Motor neuron (in vitro differentiated cells): ENCODE results near the gene ZNF460. TPM values are rescaled to one million over a fixed set of nuclear protein-coding genes. Genes with fewer than 3 reads are reported as not detected.

Experiments used
- ATAC-seq, 8 experiments: fragments of 200-7000 bp; cut with Tn5 transposase; replicated peaks in 6 of 8; 2 replicates each; pipeline ENCODE4 v1.8.0; 2021; ENCODE audit warnings: mild to moderate bottlenecking in 8 of 8, moderate library complexity in 8 of 8
- H3K27ac ChIP-seq, 2 donors: fragments of 250-450 bp; sonication (Bioruptor Pico); 2 replicates each; pipeline ENCODE4 v1.9.0; 2021; ENCODE audit warnings: antibody characterized with exemption in 2 of 2, mild to moderate bottlenecking in 2 of 2, moderate library complexity in 1 of 2
- H3K4me1 ChIP-seq, 2 donors: fragments of 250-450 bp; sonication (Bioruptor Pico); replicated peaks in 1 of 2; 2 replicates each; pipeline ENCODE4 v1.6.1; 2021; ENCODE audit warnings: antibody characterized with exemption in 2 of 2, mild to moderate bottlenecking in 2 of 2, moderate library complexity in 1 of 2
- H3K4me3 ChIP-seq, 5 donors: fragments of 250-450 bp; sonication (Bioruptor Pico); 2 replicates each; pipeline ENCODE4 v1.9.0; 2021; ENCODE audit warnings: antibody characterized with exemption in 5 of 5, mild to moderate bottlenecking in 5 of 5, moderate library complexity in 4 of 5
- WGBS, 10 experiments: fragments of 450-650 bp; shearing (Covaris generic); methylation state at CpG; one replicate each; pipeline ENCODE4 v1.0.0; 2022; 5-methylcytosine and 5-hydroxymethylcytosine counted together
- in situ Hi-C, 9 experiments: fragments of 400-800 bp; cut with MboI; loops; one replicate each; pipeline ENCODE4 v1.15.0; 2021; ENCODE audit warnings: low sequenced_read_pairs in 9 of 9, low pct_unique_long_range_greater_than_20kb in 2 of 9; ENCODE audit not compliant: unreplicated experiment in 9 of 9
- total RNA-seq, 8 experiments: library from RNA; unstranded; fragments of 300-600 nt; gene quantifications; 2 replicates each; pipeline versions ENCODE4 v1.2.3 to v1.2.4, GENCODE V29; 2022

ZNF460 gene
- total RNA-seq, 8 experiments from 2014 or later: 38.8 to 113 (median 68.9) TPM

DNA sequence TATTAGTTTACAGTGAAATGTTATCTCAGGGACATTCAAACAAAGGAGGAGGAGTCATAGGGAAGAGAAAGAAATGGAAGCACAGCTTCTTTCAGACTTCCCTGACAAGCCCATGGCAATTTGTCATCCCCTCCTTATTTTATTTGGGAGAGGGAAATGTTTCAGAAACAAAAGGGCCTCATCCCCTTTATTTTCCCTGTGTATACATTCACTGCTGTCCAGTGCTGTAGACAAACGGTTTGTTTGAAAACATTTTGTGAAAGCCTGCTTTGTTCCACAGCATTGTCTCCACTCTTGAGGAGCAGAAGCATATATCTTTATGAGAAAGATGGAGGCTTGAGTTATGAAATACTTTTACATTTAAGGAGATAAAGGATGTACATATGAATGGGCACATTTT lies 12.3 kb downstream of the ZNF460 start:
- H3K27ac ChIP-seq: no peak overlapping the region
- WGBS, 10 experiments: 44 to 100% (median 83%) methylated on average over 1 of the region's 1 CpG; no CpG with 5 or more reads in 1 of the 10 experiments
- in situ Hi-C loops: no loop called here
- no peaks in the 10 kb centered on the region for H3K4me1 ChIP-seq
- H3K4me3 ChIP-seq: no peak overlapping the region
- ATAC-seq: peak in 3 of 8 experiments; percentile 8 to 62 (median 53)

DNA sequence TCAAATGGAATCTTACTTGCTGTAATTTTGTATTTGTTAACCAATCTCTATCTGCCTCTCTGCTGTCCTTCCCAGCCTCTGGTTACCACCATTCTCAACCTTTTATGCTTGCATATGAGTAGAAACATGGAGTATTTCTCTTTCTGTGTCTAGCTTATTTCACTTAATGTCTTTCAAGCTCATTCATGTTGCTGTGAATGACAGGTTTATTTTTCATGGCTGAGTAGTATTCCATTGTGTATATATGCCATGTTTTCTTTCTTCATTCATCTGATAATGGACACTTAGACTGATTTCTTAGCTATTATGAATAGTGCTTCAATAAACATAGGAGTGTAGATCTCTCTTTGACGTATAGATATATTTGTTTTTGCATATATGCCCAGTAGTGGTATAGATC lies 13.4 kb downstream of the ZNF460 start:
- no peaks in the 10 kb centered on the region for H3K4me1 ChIP-seq
- 100% methylated on average over 1 of the region's 1 CpG; no CpG with 5 or more reads in 3 of the 10 experiments for WGBS, 10 experiments
- no peak for ATAC-seq
- in situ Hi-C loops: no loop called here
- no peak overlapping the region for H3K27ac ChIP-seq
- no peak overlapping the region for H3K4me3 ChIP-seq

DNA sequence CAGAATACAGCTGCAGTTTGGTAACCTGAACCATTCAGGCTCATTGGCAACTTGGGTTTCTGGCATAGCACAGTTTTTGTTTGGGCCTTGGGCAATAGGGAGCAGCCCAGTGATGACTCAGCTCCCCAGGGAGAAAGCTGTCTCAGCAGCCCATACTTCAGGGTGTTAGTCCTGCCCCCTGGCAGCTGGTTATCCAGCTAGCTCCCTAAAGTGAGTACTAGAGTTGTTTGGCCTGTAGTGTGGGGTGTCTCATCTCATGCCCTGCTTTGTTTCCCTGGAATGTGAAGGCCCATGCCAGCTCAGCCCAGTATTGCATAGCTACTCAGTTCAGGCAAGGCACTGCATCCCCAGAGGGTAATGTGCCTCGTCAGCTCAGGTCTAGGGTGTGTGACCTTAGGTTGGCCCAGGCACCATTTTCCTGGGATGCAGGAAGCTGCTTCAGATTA lies 21.8 kb downstream of the ZNF460 start:
- no peak overlapping the region for H3K27ac ChIP-seq
- H3K4me3 ChIP-seq: no peak overlapping the region
- 50 to 100% (median 78%) methylated on average over 1 of the region's 1 CpG; no CpG with 5 or more reads in 6 of the 10 experiments for WGBS, 10 experiments
- peak in 7 of 8 experiments; percentile 29 to 96 (median 57) for ATAC-seq
- in situ Hi-C loops: no loop called here
- no peaks in the 10 kb centered on the region for H3K4me1 ChIP-seq

DNA sequence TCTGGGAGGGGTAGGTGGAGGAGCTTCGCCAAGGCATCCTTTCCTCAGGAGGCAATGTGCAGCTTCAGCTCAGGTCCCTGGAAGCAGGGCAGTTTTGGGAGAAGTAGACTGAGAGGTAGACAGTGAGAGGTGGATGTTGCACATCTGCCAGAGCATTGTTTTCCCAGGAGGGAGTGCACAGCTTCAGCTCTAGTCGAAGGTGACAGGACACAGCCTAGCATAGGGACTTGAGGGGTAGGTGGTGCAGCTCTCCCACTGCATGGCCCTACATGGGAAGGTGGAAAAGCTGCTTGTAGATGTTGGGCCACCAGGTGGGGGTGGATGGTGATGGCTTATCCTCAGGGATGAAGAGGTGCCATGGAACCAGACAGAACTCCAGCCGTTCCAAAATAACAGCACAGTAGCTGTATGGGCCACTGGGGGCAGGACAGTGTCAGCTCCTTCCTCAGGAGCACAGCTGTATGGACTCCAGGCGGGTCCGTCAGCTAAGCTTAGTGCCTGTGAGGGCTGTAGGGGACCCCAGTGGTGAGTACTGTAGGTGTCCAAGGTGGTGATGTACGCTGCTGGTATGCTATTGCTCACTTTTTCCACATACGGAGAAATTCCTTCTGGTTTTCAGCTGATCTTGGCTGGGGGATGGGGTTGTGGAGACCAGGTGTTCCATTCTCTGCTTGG lies 22.6 kb downstream of the ZNF460 start:
- peak in 5 of 8 experiments; percentile 1 to 39 (median 13) for ATAC-seq
- no peaks in the 10 kb centered on the region for H3K4me1 ChIP-seq
- WGBS, 10 experiments: 70 to 100% (median 93%) methylated on average over 1 to 3 of the region's 7 CpGs; no CpG with 5 or more reads in 5 of the 10 experiments
- H3K4me3 ChIP-seq: no peak overlapping the region
- in situ Hi-C loops: no loop called here
- no peak overlapping the region for H3K27ac ChIP-seq

DNA sequence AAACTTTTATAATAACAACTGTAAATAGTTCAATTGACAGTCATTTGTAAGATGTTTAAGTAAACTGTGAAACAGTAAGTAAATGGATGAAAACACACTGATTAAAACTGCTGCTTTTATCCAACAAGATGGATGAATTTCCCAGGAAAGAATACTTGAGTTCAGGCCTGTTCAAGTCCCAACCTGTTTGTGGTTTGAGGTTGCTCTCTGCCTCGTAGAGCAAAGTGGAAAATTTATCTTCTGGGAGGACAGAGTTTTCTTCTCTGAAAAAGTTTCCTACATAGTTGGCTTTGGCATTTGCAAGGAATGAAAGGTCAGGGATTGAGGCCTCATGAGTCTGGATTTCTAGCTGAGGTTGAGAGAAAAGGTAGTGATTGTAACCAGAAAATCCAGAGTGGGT lies 24.8 kb downstream of the ZNF460 start:
- WGBS, 10 experiments: 0 to 100% (median 40%) methylated on average over 1 of the region's 1 CpG; no CpG with 5 or more reads in 3 of the 10 experiments
- Histone ChIP-seq H3K4me1 (no peaks in the 10 kb centered on the region), H3K4me3 (no peak overlapping the region), H3K27ac (no peak overlapping the region)
- no peak for ATAC-seq
- in situ Hi-C loops: no loop called here

DNA sequence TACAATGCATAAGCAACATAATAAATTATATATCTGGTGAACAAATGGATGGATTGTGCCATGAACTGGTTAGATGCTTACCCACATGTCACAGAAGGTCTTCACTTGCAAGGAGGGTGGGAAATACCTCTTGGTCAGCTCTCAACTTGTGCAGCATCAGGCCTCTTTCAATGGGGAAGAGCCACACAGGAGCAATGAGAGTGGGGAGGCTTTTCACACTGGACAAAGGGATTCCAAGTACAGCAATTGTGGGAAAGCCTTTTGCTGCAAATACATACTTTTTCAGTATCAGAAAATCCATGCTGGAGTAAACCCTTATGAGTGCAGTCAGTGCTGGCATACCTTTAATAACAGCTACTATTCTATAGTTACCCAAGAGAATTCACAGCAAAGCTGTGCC lies 28.2 kb downstream of the ZNF460 start:
- H3K4me3 ChIP-seq: no peak overlapping the region
- peak in 1 of 8 experiments; percentile 5 for ATAC-seq
- in situ Hi-C loops: no loop called here
- H3K27ac ChIP-seq: no peak overlapping the region
- no peaks in the 10 kb centered on the region for H3K4me1 ChIP-seq

DNA sequence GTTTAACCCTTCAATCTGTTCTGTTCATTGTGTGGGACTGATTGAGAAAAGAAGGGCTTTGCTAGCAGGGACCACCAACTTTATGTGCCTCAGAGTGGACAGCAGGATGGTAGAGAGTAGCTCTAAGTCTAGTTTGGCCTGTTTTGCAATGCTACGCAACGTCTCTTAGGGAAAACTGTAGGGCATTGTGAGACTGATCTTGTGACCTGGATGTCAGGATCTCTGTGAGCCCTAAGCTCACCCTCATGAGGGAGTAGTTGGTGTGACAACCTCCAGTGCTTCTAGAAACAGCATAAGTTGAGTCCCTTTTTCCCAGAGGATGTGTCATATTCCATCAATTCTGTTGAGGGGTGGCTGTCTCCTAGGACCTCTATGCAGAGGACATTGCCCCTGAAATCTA lies 30.5 kb downstream of the ZNF460 start:
- Histone ChIP-seq H3K4me3 (no peak overlapping the region), H3K27ac (no peak overlapping the region), H3K4me1 (no peaks in the 10 kb centered on the region)
- peak in 1 of 8 experiments; percentile 17 for ATAC-seq
- 65 to 100% (median 79%) methylated on average over 2 of the region's 2 CpGs; no CpG with 5 or more reads in 6 of the 10 experiments for WGBS, 10 experiments
- in situ Hi-C loops: no loop called here

DNA sequence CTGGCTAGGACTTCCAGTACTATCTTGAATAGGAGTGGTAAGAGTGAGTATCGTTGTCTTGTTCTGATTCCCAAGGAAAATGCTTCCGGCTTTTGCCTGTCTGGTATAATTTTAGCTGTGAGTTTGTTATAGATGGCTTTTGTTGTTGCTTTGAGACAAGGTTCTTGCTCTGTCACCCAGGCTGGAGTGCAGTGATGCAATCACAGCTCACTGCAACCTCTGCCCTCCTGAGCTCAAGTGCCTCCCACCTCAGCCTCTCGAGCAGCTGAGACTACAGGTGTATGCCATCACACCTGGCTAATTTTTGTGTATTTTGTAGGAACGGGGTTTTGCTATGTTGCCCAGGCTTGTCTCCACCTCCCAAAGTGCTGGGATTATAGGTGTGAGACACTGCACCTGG lies 33.9 kb downstream of the ZNF460 start:
- 13 to 94% (median 49%) methylated on average over 1 to 4 of the region's 4 CpGs; no CpG with 5 or more reads in 3 of the 10 experiments for WGBS, 10 experiments
- Histone ChIP-seq H3K4me1 (no peaks in the 10 kb centered on the region), H3K4me3 (no peak overlapping the region), H3K27ac (no peak overlapping the region)
- ATAC-seq: peak in 1 of 8 experiments; percentile 37
- in situ Hi-C loops: no loop called here

DNA sequence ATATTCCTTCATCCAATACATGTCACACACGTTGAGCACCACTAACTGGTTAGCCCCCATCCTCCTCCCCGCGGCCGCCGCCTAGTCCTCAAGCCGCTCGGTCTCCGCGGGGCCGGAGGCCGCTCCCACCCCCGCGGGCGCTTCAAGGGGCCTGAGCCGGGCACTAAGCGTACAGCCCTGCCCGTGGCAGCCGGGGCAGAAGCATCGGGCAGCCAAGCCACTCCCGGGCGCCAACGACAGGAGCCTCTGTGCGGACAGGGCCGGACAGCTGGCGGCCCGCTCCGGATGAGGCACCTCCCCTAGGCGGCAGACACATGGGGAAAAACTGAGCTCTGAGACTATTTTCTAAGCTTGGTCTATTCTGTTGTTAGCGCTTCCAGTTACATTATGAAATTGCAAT lies 37.2 kb downstream of the ZNF460 start:
- peak in 2 of 8 experiments; percentile 2 to 3 for ATAC-seq
- H3K4me3 ChIP-seq: no peak overlapping the region
- no peak overlapping the region for H3K27ac ChIP-seq
- 0 to 80% (median 33%) methylated on average over 1 to 9 of the region's 29 CpGs; no CpG with 5 or more reads in 3 of the 10 experiments for WGBS, 10 experiments
- peaks cover 15 to 16% of the 10 kb centered on the region in 2 donors for H3K4me1 ChIP-seq
- in situ Hi-C loops: no loop called here

DNA sequence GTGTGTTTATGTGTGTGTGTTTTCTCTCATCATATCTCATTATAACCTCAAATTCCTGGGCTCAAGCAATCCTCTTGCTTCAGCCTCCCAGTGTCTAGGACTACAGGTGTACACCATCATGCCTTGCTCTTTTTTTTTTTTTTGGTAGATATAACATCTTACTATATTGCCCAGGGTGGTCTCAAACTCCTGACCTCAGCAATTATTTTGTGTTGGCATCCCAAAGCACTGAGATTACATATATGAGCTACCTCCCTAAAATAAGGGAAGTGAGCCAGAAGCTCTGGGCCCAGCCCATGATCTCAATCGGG lies 39.5 kb downstream of the ZNF460 start:
- Histone ChIP-seq H3K4me3 (peak overlapping the region; percentile 64 to 81 (median 72)), H3K4me1 (peaks cover 17 to 19% of the 10 kb centered on the region in 2 donors), H3K27ac (peak overlapping the region; percentile 61 to 69)
- peak in 3 of 8 experiments; percentile 15 to 27 (median 21) for ATAC-seq
- 0% methylated on average over 1 of the region's 1 CpG; no CpG with 5 or more reads in 8 of the 10 experiments for WGBS, 10 experiments
- in situ Hi-C loops: no loop called here

DNA sequence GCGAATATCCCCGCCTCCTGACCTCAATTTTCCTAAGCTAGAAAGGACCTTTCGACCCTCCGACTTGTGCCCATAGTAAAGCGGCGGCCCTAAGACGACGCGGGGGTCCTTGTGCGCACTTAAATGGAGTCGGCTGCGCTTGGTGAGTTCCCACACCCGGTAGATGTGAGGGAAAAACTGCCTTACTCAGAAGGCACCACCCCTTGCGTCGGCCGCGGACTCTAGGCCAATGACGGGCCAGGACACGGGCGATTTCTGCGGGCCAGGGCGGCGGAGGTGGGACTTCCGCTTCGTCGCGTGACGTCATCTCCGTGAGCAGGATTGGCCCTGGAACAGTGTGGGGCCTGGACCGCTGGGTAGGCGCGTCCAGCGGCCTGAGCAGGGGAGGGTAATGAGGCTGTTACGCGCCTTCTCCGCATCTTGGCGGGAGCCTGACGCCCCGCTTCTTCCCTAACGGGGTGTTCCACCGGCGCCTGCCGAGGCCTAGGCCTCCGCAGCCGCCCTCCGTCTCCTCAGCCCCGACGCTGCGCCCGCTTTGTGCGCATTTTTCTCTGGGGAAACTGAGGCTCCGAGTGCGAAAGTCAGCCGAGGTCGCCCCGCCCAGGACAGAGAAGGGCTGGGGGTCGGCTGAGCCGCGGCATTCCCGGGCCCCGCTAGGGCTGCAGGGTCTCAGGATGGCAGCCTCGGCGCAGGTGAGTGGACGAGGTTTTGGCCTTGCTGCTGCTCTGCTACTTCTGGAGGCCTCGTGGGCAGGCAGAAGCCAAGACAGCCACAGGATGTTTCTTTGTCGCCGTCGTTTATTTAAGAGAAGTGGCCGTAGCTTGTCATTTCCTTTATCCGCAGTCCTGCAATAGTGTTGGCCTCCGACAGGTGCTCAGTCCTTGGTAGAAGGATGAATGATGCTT lies 40.1 kb downstream of the ZNF460 start, which contains the start of gene ZNF543:
ZNF543 (plus strand) TSS at position 293 of the 905 bp plus-strand sequence; CDS start at position 675, 382 bp downstream.
- H3K4me1 ChIP-seq: peaks cover 17 to 19% of the 10 kb centered on the region in 2 donors
- WGBS, 10 experiments: 0 to 6% (median 1%) methylated on average over 1 to 35 of the region's 71 CpGs; no CpG with 5 or more reads in 4 of the 10 experiments
- H3K27ac ChIP-seq: peak within 1 kb of the TSS; percentile 65 to 82
- ATAC-seq: peak; percentile 97 to 100 (median 99)
- in situ Hi-C loops: no loop called here
- H3K4me3 ChIP-seq: peak within 1 kb of the TSS; percentile 64 to 81 (median 72)

DNA sequence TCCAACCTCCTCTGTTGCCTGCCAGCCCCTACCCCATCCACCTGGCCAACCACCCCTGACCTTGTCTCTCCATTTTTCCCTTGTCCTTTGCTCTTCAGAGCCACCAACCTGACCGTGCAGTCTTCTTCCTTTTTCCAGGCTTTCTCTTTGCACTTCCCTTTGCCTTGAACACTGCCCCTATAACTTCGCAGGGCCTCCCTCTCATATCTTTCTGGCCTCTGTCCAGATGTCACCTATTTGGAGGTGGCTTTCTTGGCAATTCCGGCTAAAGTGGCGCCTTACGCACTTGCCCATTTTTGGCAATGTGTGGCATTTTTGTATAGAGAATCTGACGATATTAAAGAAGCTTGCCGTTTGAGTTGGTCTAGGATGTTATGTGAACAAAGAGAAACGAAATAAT lies 40.8 kb downstream of the ZNF460 start:
- in situ Hi-C loops: no loop called here
- 0 to 76% (median 43%) methylated on average over 1 to 8 of the region's 8 CpGs; no CpG with 5 or more reads in 1 of the 10 experiments for WGBS, 10 experiments
- peak overlapping the region in 1 of 2 donors; percentile 82 for H3K27ac ChIP-seq
- ATAC-seq: no peak
- H3K4me1 ChIP-seq: peaks cover 17 to 19% of the 10 kb centered on the region in 2 donors
- peak overlapping the region; percentile 64 to 81 (median 72) for H3K4me3 ChIP-seq

DNA sequence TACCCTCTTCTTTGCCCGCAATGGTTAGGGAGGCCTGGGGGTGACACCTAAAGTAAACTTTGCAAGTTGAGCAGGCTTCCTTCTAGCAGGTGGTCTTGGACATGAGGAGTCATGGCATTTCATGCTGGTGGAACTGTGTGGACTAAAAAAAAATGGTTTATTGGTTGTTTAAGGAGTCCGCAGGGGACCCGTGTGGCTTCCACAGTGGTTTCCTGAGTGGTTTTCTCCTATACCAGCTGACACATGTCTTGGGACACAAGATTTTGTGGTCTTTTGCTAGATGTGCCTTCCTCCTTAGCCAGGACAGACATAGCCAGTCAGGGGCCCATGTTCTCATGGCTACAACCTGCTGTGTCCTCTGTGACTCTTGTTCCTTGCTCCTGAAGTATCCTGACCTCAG lies 41.5 kb downstream of the ZNF460 start:
- ATAC-seq: no peak
- Histone ChIP-seq H3K4me3 (peak overlapping the region; percentile 64 to 81 (median 72)), H3K4me1 (peaks cover 17 to 19% of the 10 kb centered on the region in 2 donors), H3K27ac (no peak overlapping the region)
- in situ Hi-C loops: no loop called here
- 83 to 100% (median 100%) methylated on average over 1 to 3 of the region's 3 CpGs; no CpG with 5 or more reads in 5 of the 10 experiments for WGBS, 10 experiments
